ENCODE measurements around the gene RBMS1. TPM values are rescaled to one million over a fixed set of nuclear protein-coding genes. Genes with fewer than 3 reads are reported as not detected.
"Not testable (repeated sequence)": the region's sequence is repeated elsewhere in the genome, so short reads cannot be mapped to it uniquely, and the experiment has no call there.

Gene RBMS1
- total and polyA plus RNA-seq, 2 donors = 39.8 to 53.7 TPM

DNA sequence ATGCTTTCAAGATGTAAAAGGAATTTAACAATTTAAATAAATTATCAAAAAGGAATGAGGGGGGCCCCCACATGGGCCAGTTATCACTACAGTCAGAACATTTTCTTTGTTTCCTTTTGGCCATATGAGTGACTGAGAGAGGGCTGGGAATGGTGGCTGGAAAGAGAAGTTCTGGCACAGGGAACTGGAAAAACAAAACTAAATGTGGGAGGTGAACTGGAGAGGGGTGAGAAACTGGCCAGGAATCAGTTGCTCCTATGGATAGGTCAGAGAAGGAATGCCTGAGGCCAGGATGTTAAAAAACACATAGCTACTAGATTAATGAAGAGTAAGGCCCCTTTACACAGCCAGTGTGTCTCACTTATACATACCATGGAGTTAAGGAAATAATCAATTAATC is 121.0 kb downstream of the RBMS1 start:
- Histone ChIP-seq H3K36me3 (ENCODE audit: control insufficient read depth in 2 of 2, insufficient read depth in 2 of 2, low read length in 1 of 2) (no peaks in the 10 kb centered on the region), H3K4me3 (ENCODE audit: low read length in 2 of 2) (no peak overlapping the region), H3K4me1 (ENCODE audit: control insufficient read depth in 2 of 2, insufficient read depth in 2 of 2, low read length in 2 of 2) (peaks cover 12 to 36% of the 10 kb centered on the region in 2 donors), H3K27ac (ENCODE audit: low read depth in 1 of 2, low read length in 1 of 2) (no peak overlapping the region), H3K27me3 (ENCODE audit: control insufficient read depth in 2 of 2, insufficient read depth in 1 of 2, low read length in 1 of 2) (no peaks in the 10 kb centered on the region), H3K9me3 (ENCODE audit: control insufficient read depth in 2 of 2, insufficient read depth in 1 of 2, low read length in 1 of 2) (no peaks in the 10 kb centered on the region)
- DNase-seq (ENCODE audit: low read depth in 6 of 9, low spot score in 9 of 9) = no peak

- Histone ChIP-seq H3K9me3 (ENCODE audit: control insufficient read depth in 2 of 2, insufficient read depth in 1 of 2, low read length in 1 of 2) (no peaks in the 10 kb centered on the region), H3K4me3 (ENCODE audit: low read length in 2 of 2) (no peak overlapping the region), H3K27me3 (ENCODE audit: control insufficient read depth in 2 of 2, insufficient read depth in 1 of 2, low read length in 1 of 2) (no peaks in the 10 kb centered on the region), H3K27ac (ENCODE audit: low read depth in 1 of 2, low read length in 1 of 2) (no peak overlapping the region), H3K4me1 (ENCODE audit: control insufficient read depth in 2 of 2, insufficient read depth in 2 of 2, low read length in 2 of 2) (peaks cover 12 to 33% of the 10 kb centered on the region in 2 donors), H3K36me3 (ENCODE audit: control insufficient read depth in 2 of 2, insufficient read depth in 2 of 2, low read length in 1 of 2) (no peaks in the 10 kb centered on the region)
- DNase-seq (ENCODE audit: low read depth in 6 of 9, low spot score in 9 of 9) = no peak
- 88% methylated on average over 1 of the region's 1 CpG for WGBS
Measured at GRCh38 chr2:160372010-160372356, 121.6 kb downstream of the RBMS1 start.

GRCh38 chr2:160371251-160372009 is 122.2 kb downstream of the RBMS1 start:
- Histone ChIP-seq H3K27ac (ENCODE audit: low read depth in 1 of 2, low read length in 1 of 2) (no peak overlapping the region), H3K36me3 (ENCODE audit: control insufficient read depth in 2 of 2, insufficient read depth in 2 of 2, low read length in 1 of 2) (peaks cover 0 to 3% of the 10 kb centered on the region in 2 donors), H3K9me3 (ENCODE audit: control insufficient read depth in 2 of 2, insufficient read depth in 1 of 2, low read length in 1 of 2) (no peaks in the 10 kb centered on the region), H3K4me3 (ENCODE audit: low read length in 2 of 2) (no peak overlapping the region), H3K4me1 (ENCODE audit: control insufficient read depth in 2 of 2, insufficient read depth in 2 of 2, low read length in 2 of 2) (peaks cover 10 to 29% of the 10 kb centered on the region in 2 donors), H3K27me3 (ENCODE audit: control insufficient read depth in 2 of 2, insufficient read depth in 1 of 2, low read length in 1 of 2) (no peaks in the 10 kb centered on the region)
- no peak for DNase-seq (ENCODE audit: low read depth in 6 of 9, low spot score in 9 of 9)
- 81% methylated on average over 8 of the region's 8 CpGs for WGBS

DNA sequence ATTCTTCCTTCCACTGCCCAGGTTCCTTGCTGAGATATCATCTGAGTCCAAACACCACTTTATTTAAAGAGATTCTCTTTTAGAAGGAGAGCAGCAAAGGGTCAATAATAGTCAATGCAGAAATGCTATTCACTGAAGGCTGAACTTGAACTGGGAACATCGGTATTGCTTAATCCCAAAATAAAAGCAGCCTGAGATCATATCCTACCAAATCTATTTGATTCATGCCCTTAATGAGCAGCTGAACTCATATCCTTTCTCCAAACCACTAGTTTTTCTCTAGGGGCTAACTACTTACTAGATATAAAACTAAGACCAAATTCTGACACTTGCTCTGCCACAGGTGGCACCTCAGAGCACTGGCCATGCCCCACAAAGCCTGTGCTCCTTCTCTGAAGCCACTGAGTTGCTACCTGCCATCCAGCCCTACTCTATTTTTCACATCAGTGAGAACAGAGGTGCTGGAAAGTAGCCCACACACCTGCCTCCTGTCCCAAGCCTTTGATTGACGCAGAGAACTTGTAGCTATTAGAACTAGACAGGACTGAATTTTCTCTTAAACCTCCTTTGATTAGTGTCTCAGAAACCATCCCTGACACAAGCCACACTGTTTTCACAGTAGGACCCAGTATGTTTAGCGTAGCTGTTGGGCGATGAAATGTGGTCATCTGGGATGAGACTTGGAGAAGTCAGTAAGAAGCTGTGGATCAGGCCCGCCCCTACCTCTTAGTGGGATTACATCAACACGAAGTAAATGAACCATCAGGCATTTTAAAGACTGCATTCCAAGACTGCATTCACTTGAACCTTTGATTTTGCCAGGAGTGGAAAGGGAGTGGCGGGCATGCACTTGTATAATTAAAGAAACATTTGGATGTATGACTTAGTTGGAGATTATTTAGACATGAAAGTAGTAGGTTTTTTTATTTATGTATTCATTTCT is 124.3 kb downstream of the RBMS1 start:
- no peak for DNase-seq (ENCODE audit: low read depth in 6 of 9, low spot score in 9 of 9)
- no peak overlapping the region for H3K27ac ChIP-seq (ENCODE audit: low read depth in 1 of 2, low read length in 1 of 2)
- H3K27me3 ChIP-seq (ENCODE audit: control insufficient read depth in 2 of 2, insufficient read depth in 1 of 2, low read length in 1 of 2) = no peaks in the 10 kb centered on the region
- 93% methylated on average over 7 of the region's 7 CpGs for WGBS
- peaks cover 7 to 27% of the 10 kb centered on the region in 2 donors for H3K4me1 ChIP-seq (ENCODE audit: control insufficient read depth in 2 of 2, insufficient read depth in 2 of 2, low read length in 2 of 2)
- no peaks in the 10 kb centered on the region for H3K9me3 ChIP-seq (ENCODE audit: control insufficient read depth in 2 of 2, insufficient read depth in 1 of 2, low read length in 1 of 2)
- no peak overlapping the region for H3K4me3 ChIP-seq (ENCODE audit: low read length in 2 of 2)
- H3K36me3 ChIP-seq (ENCODE audit: control insufficient read depth in 2 of 2, insufficient read depth in 2 of 2, low read length in 1 of 2) = peaks cover 0 to 20% of the 10 kb centered on the region in 2 donors

DNA sequence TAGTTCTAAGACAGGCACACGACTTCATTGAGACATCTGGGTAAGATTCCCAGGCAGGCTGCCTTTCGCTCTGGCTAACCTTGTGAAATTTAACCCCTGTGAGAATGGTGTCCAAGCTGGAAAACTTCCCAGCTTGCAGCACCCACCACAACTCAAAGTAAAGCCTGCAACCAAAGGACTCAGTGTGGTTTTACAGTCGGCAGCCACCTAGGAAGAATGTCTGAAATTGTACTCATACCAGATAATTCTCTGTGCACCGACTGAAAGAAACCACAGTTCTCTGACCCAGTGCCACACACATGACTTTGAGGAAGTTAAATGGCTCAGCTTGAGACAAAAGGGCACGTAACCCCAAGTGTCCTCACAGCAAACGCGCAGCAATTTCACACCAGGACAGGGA is 125.7 kb downstream of the RBMS1 start:
- H3K4me1 ChIP-seq (ENCODE audit: control insufficient read depth in 2 of 2, insufficient read depth in 2 of 2, low read length in 2 of 2) = peaks cover 7 to 21% of the 10 kb centered on the region in 2 donors
- DNase-seq (ENCODE audit: low read depth in 6 of 9, low spot score in 9 of 9) = peak in 3 of 9 donors; percentile 15 to 54 (median 19)
- H3K4me3 ChIP-seq (ENCODE audit: low read length in 2 of 2) = no peak overlapping the region
- peaks cover 0 to 25% of the 10 kb centered on the region in 2 donors for H3K36me3 ChIP-seq (ENCODE audit: control insufficient read depth in 2 of 2, insufficient read depth in 2 of 2, low read length in 1 of 2)
- no peak overlapping the region for H3K27ac ChIP-seq (ENCODE audit: low read depth in 1 of 2, low read length in 1 of 2)
- no peaks in the 10 kb centered on the region for H3K27me3 ChIP-seq (ENCODE audit: control insufficient read depth in 2 of 2, insufficient read depth in 1 of 2, low read length in 1 of 2)
- 19% methylated on average over 7 of the region's 7 CpGs for WGBS
- H3K9me3 ChIP-seq (ENCODE audit: control insufficient read depth in 2 of 2, insufficient read depth in 1 of 2, low read length in 1 of 2) = no peaks in the 10 kb centered on the region

DNA sequence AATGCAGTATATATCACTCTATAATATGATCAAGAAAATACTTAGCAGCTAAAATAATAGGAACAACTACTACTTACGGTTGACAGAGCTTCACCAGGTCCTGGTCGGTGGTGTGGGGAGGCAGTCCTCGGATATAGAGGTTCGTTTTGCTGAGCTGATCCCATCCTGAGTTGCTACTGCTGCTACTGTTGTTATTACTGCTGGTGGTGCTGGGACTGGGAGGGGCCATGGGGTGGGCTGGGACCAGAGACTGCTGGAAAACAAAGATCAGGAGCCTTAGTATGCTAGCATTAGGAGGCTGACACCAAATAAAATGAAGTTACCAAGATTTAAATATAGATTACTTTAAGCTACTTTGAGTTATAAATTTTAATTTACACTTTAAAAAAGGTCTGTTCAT is 126.5 kb downstream of the RBMS1 start:
- H3K9me3 ChIP-seq (ENCODE audit: control insufficient read depth in 2 of 2, insufficient read depth in 1 of 2, low read length in 1 of 2); H3K4me3 ChIP-seq (ENCODE audit: low read length in 2 of 2); H3K27ac ChIP-seq (ENCODE audit: low read depth in 1 of 2, low read length in 1 of 2); H3K27me3 ChIP-seq (ENCODE audit: control insufficient read depth in 2 of 2, insufficient read depth in 1 of 2, low read length in 1 of 2); DNase-seq (ENCODE audit: low read depth in 6 of 9, low spot score in 9 of 9): not testable (repeated sequence)
- peaks cover 7 to 21% of the 10 kb centered on the region in 2 donors for H3K4me1 ChIP-seq (ENCODE audit: control insufficient read depth in 2 of 2, insufficient read depth in 2 of 2, low read length in 2 of 2)
- peaks cover 0 to 25% of the 10 kb centered on the region in 2 donors for H3K36me3 ChIP-seq (ENCODE audit: control insufficient read depth in 2 of 2, insufficient read depth in 2 of 2, low read length in 1 of 2)
- WGBS = 99% methylated on average over 4 of the region's 4 CpGs

DNA sequence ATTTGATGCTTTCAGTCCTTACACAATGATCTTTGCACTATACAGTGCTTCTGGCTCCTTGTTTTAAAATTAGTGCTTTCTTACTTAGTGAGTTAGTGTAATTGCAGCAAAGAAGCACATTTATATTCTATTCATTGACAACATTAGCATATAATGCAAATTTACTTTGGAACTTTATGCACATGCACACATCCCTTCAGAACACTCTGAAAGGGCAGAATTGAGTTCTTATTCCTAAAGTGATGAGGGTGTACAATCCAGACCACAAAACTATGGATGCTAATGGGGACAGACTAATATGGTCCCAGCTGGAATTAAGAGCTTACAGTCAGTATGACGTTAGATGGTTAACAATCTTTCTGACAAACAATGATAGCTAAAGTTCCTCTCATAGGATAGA is 127.1 kb downstream of the RBMS1 start:
- 98% methylated on average over 1 of the region's 1 CpG for WGBS
- Histone ChIP-seq H3K4me3 (ENCODE audit: low read length in 2 of 2) (no peak overlapping the region), H3K4me1 (ENCODE audit: control insufficient read depth in 2 of 2, insufficient read depth in 2 of 2, low read length in 2 of 2) (peaks cover 7 to 19% of the 10 kb centered on the region in 2 donors), H3K27me3 (ENCODE audit: control insufficient read depth in 2 of 2, insufficient read depth in 1 of 2, low read length in 1 of 2) (no peaks in the 10 kb centered on the region), H3K27ac (ENCODE audit: low read depth in 1 of 2, low read length in 1 of 2) (no peak overlapping the region), H3K36me3 (ENCODE audit: control insufficient read depth in 2 of 2, insufficient read depth in 2 of 2, low read length in 1 of 2) (peaks cover 0 to 25% of the 10 kb centered on the region in 2 donors), H3K9me3 (ENCODE audit: control insufficient read depth in 2 of 2, insufficient read depth in 1 of 2, low read length in 1 of 2) (no peaks in the 10 kb centered on the region)
- DNase-seq (ENCODE audit: low read depth in 6 of 9, low spot score in 9 of 9) = no peak

- Histone ChIP-seq H3K27ac (ENCODE audit: low read depth in 1 of 2, low read length in 1 of 2) (no peak overlapping the region), H3K9me3 (ENCODE audit: control insufficient read depth in 2 of 2, insufficient read depth in 1 of 2, low read length in 1 of 2) (no peaks in the 10 kb centered on the region), H3K36me3 (ENCODE audit: control insufficient read depth in 2 of 2, insufficient read depth in 2 of 2, low read length in 1 of 2) (peaks cover 0 to 25% of the 10 kb centered on the region in 2 donors), H3K27me3 (ENCODE audit: control insufficient read depth in 2 of 2, insufficient read depth in 1 of 2, low read length in 1 of 2) (no peaks in the 10 kb centered on the region), H3K4me3 (ENCODE audit: low read length in 2 of 2) (no peak overlapping the region), H3K4me1 (ENCODE audit: control insufficient read depth in 2 of 2, insufficient read depth in 2 of 2, low read length in 2 of 2) (peaks cover 7 to 19% of the 10 kb centered on the region in 2 donors)
- peak in 1 of 9 donors; percentile 31 for DNase-seq (ENCODE audit: low read depth in 6 of 9, low spot score in 9 of 9)
- 62% methylated on average over 5 of the region's 5 CpGs for WGBS
Measured at GRCh38 chr2:160365716-160366367, 127.8 kb downstream of the RBMS1 start.

All from thymus (tissue), 11 donors.